ENCODE measurements around the gene AKAP5. TPM values are rescaled to one million over a fixed set of nuclear protein-coding genes. Genes with fewer than 3 reads are reported as not detected.
A peak's percentile ranks its signal among the peaks of the same experiment; 100 is the strongest.

The AKAP5 gene
- total and polyA plus RNA-seq, 9 of the 15 experiments (the other 6 are each of a cell fraction or from before 2014, with no cell fraction given) = 0.06 to 0.94 (median 0.34) TPM

DNA sequence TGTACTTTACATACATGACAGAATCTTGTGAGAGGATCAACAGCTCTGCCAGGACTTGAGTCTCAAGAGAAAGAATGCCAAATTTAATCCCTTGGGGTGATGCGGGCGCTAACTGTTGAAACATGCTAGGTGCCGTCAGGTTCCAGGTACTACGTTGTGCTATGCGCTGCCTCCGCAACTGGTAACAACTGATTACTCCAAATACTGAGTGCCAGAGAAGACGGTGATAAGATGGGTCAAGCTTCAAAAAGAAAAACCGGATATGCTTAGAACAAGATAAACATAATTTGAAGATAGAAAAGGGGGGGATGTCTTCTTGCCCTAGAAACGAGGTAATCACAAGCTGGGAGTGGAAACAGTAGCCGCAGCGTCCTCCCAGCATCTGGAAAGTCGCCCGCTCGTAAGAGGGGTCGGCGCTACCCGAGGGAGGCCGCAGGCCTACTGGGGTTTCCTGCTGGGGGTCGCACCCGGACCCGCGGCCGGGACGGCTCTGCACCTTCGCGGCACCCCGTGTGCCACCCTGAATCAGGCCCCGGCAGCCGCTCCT lies 37.7 kb downstream of the AKAP5 start (continued):
- no peak for TF ChIP-seq EZH2 (IDR thresholded peaks at IDR 0.05; ENCODE audit: borderline replicate concordance, low read depth, low read length)
- TF ChIP-seq HNRNPLL (IDR thresholded peaks at IDR 0.05; ENCODE audit: low read depth, low read length, poor library complexity, severe bottlenecking) = peak; percentile 95
- TF ChIP-seq MCM3 (IDR thresholded peaks at IDR 0.05) = no peak
- TF ChIP-seq E2F3 (CRISPR knock-in tag; IDR thresholded peaks at IDR 0.05) = no peak
- TF ChIP-seq, protein P1, sequence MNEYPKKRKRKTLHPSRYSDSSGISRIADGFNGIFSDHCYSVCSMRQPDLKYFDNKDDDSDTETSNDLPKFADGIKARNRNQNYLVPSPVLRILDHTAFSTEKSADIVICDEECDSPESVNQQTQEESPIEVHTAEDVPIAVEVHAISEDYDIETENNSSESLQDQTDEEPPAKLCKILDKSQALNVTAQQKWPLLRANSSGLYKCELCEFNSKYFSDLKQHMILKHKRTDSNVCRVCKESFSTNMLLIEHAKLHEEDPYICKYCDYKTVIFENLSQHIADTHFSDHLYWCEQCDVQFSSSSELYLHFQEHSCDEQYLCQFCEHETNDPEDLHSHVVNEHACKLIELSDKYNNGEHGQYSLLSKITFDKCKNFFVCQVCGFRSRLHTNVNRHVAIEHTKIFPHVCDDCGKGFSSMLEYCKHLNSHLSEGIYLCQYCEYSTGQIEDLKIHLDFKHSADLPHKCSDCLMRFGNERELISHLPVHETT (CRISPR knock-in tag; conservative IDR thresholded peaks at IDR 0.05 in 1 of 2, IDR thresholded peaks at IDR 0.05 in 1 of 2) = 0 out of 4 replicates have a peak, but pooled peaks of 1 of the 2 experiments have one; percentile 9
- TF ChIP-seq TCF7 (IDR thresholded peaks at IDR 0.05; ENCODE audit: borderline replicate concordance) = peak; percentile 70; the same call in 1 of the 2 replicates
- 0 out of 2 replicates have a peak, but pooled peaks have one; percentile 19 for TF ChIP-seq DPF2 (IDR thresholded peaks at IDR 0.05)
- TF ChIP-seq, protein P2, sequence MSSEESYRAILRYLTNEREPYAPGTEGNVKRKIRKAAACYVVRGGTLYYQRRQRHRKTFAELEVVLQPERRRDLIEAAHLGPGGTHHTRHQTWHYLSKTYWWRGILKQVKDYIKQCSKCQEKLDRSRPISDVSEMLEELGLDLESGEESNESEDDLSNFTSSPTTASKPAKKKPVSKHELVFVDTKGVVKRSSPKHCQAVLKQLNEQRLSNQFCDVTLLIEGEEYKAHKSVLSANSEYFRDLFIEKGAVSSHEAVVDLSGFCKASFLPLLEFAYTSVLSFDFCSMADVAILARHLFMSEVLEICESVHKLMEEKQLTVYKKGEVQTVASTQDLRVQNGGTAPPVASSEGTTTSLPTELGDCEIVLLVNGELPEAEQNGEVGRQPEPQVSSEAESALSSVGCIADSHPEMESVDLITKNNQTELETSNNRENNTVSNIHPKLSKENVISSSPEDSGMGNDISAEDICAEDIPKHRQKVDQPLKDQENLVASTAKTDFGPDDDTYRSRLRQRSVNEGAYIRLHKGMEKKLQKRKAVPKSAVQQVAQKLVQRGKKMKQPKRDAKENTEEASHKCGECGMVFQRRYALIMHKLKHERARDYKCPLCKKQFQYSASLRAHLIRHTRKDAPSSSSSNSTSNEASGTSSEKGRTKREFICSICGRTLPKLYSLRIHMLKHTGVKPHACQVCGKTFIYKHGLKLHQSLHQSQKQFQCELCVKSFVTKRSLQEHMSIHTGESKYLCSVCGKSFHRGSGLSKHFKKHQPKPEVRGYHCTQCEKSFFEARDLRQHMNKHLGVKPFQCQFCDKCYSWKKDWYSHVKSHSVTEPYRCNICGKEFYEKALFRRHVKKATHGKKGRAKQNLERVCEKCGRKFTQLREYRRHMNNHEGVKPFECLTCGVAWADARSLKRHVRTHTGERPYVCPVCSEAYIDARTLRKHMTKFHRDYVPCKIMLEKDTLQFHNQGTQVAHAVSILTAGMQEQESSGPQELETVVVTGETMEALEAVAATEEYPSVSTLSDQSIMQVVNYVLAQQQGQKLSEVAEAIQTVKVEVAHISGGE (CRISPR knock-in tag; IDR thresholded peaks at IDR 0.05) = peak in 1 of 3 experiments; percentile 61; a peak in 1 of 6 replicates
- TF ChIP-seq KAT7 (CRISPR knock-in tag; IDR thresholded peaks at IDR 0.05; ENCODE audit: borderline replicate concordance) = peak; percentile 11; the same call in 1 of the 2 replicates
- TF ChIP-seq RBM25 (IDR thresholded peaks at IDR 0.05; ENCODE audit: low read depth, low read length, severe bottlenecking) = no peak
- TF ChIP-seq EP300 (IDR thresholded peaks at IDR 0.05; ENCODE audit: low read length) = peak; percentile 35; the same call in 1 of the 2 replicates
- no peak for TF ChIP-seq HSF4 (CRISPR knock-in tag; IDR thresholded peaks at IDR 0.05; ENCODE audit: borderline replicate concordance)
- peak; percentile 39; the same call in 1 of the 2 replicates for TF ChIP-seq TAL1 (IDR thresholded peaks at IDR 0.05)
- 0 out of 2 replicates have a peak, but pooled peaks have one; percentile 13 for TF ChIP-seq CREM (IDR thresholded peaks at IDR 0.05; ENCODE audit: low read depth)
- 0 out of 2 replicates have a peak, but pooled peaks have one; percentile 35 for TF ChIP-seq LEF1 (IDR thresholded peaks at IDR 0.05)
- TF ChIP-seq, protein P3, sequence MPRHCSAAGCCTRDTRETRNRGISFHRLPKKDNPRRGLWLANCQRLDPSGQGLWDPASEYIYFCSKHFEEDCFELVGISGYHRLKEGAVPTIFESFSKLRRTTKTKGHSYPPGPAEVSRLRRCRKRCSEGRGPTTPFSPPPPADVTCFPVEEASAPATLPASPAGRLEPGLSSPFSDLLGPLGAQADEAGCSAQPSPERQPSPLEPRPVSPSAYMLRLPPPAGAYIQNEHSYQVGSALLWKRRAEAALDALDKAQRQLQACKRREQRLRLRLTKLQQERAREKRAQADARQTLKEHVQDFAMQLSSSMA (CRISPR knock-in tag; IDR thresholded peaks at IDR 0.05) = no peak
- TF ChIP-seq RFX5 (IDR thresholded peaks at IDR 0.05; ENCODE audit: low read depth, low read length) = no peak
- 0 out of 2 replicates have a peak, but pooled peaks have one; percentile 25 for TF ChIP-seq KLF16 (IDR thresholded peaks at IDR 0.05)

Measured in K562 (cell line).